Ovary (tissue), 9 donors: Measurements from ENCODE around the gene OLFML2A. TPM values are rescaled to one million over a fixed set of nuclear protein-coding genes. Genes with fewer than 3 reads are reported as not detected.

ENCODE experiments used
- DNase-seq, 5 donors: peaks; one replicate each; pipeline ENCODE4 v3.0.0-alpha.2; 2019 to 2020
- H3K27ac ChIP-seq, 2 donors: fragments of 200-600 bp; one replicate each; pipeline versions ENCODE4 v1.5.1 to v1.8.0; 2019 to 2022
- H3K27me3 ChIP-seq: fragments of 200-600 bp; one replicate; pipeline ENCODE4 v1.8.0; 2022
- H3K36me3 ChIP-seq: fragments of 200-600 bp; sonication (generic); one replicate; pipeline ENCODE4 v1.5.1; 2019
- H3K4me1 ChIP-seq: one replicate; pipeline ENCODE4 v1.8.1; 2013; ENCODE audit warnings: mild to moderate bottlenecking, moderate library complexity; ENCODE audit not compliant: insufficient read depth
- H3K4me3 ChIP-seq: fragments of 200-600 bp; sonication (generic); one replicate; pipeline ENCODE4 v1.5.1; 2017
- H3K9me3 ChIP-seq, 2 donors: fragments of 200-600 bp in 1 of 2; sonication (generic) in 1 of 2; one replicate each; pipeline versions ENCODE4 v1.5.1 to v1.8.1; 2013 to 2019; ENCODE audit warnings: mild to moderate bottlenecking in 1 of 2, moderate library complexity in 1 of 2
- EP300 ChIP-seq: sonication (generic); formaldehyde crosslinking; IDR thresholded peaks from one replicate; pipeline ENCODE4 v1.6.1; 2017; ENCODE audit warnings: antibody characterized with exemption
- POLR2A ChIP-seq: fragments of 450-650 bp; IDR thresholded peaks from one replicate; pipeline ENCODE4 v1.6.1; 2017; ENCODE audit warnings: antibody characterized with exemption, mild to moderate bottlenecking, moderate library complexity
- WGBS, 3 donors: extraction: QIAGEN DNeasy Blood & Tissue Kit in 1 of 3; methylation state at CpG; one replicate each; pipeline versions ENCODE4 v1.1.5 to v1.1.7; 2013 to 2017; 5-methylcytosine and 5-hydroxymethylcytosine counted together
- intact Hi-C, 4 donors: fragments of 100-400 bp; cut with DNase I; formaldehyde crosslinking; loops; one replicate each; pipeline versions ENCODE4 v1.11.0 to v1.15.1; 2022 to 2023
- polyA plus RNA-seq, 2 donors: library from polyadenylated mRNA; stranded (reverse); fragments of 200-250 nt in 1 of 2; fragments of 350-450 nt in 1 of 2; fragmentation: Illumina TruSeq in 1 of 2; extraction: RNeasy Lipid Tissue Mini Kit (QIAGEN cat#74804) in 1 of 2; gene quantifications; one replicate each; pipeline ENCODE4 v1.2.3, GENCODE V29; 2013 to 2014
- total RNA-seq, 7 donors: library from RNA; depleted of rRNA in 2 of 7; stranded (reverse); fragments of >200 nt in 2 of 7; fragmentation: NEBNext Ultra II Directional in 3 of 7; extraction: Animal tissue kit (Norgen Biotek cat#: 25700) in 3 of 7; gene quantifications; one replicate each; pipeline versions ENCODE4 v1.1.0 to v1.2.4, GENCODE V29; 2016 to 2023
- TF ChIP-seq, protein P1 (sequence below), 3 donors: fragments of 450-650 bp in 2 of 3; fragments of 200-600 bp in 1 of 3; IDR thresholded peaks; one replicate each; pipeline versions ENCODE4 v1.5.1 to v1.8.0; 2016 to 2022; ENCODE audit warnings: antibody characterized with exemption in 3 of 3, mild to moderate bottlenecking in 1 of 3
- donor health status: DM: no; HTN: no; CAD: no; lungs with moderate emphysema.
- donor health status: DM: no; HTN: no; CAD: no.
- donor health status: Bipolar disorder and iron deficiency.
- donor health status: DM: yes; HTN: yes; CAD: no.
- donor health status: DM: no; HTN: no; CAD: no.
- donor health status: DM: yes; HTN: yes; CAD: no.

OLFML2A gene
- total and polyA plus RNA-seq, 9 donors: 14.7 to 63.4 (median 31.0) TPM

- H3K4me1 ChIP-seq: peaks cover 11% of the 10 kb centered on the region
- peak in 1 of 5 donors; percentile 19 for DNase-seq
- no peaks in the 10 kb centered on the region for H3K9me3 ChIP-seq
- TF ChIP-seq, protein P1, sequence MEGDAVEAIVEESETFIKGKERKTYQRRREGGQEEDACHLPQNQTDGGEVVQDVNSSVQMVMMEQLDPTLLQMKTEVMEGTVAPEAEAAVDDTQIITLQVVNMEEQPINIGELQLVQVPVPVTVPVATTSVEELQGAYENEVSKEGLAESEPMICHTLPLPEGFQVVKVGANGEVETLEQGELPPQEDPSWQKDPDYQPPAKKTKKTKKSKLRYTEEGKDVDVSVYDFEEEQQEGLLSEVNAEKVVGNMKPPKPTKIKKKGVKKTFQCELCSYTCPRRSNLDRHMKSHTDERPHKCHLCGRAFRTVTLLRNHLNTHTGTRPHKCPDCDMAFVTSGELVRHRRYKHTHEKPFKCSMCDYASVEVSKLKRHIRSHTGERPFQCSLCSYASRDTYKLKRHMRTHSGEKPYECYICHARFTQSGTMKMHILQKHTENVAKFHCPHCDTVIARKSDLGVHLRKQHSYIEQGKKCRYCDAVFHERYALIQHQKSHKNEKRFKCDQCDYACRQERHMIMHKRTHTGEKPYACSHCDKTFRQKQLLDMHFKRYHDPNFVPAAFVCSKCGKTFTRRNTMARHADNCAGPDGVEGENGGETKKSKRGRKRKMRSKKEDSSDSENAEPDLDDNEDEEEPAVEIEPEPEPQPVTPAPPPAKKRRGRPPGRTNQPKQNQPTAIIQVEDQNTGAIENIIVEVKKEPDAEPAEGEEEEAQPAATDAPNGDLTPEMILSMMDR (IDR thresholded peaks at IDR 0.05): no peak
- no peak for TF ChIP-seq POLR2A
- TF ChIP-seq EP300: no peak
- no peaks in the 10 kb centered on the region for H3K27me3 ChIP-seq
- intact Hi-C loops: loop anchor here in 1 of 4 donors (1.0 to 10.0 kb wide), 2 partner anchors 77 to 368 kb away; partner anchors contain the start of genes SCAI and WDR38
- H3K36me3 ChIP-seq: no peaks in the 10 kb centered on the region
- 4 to 6% (median 4%) methylated on average over 12 of the region's 12 CpGs for WGBS, 3 donors
- peak overlapping the region; percentile 65 for H3K4me3 ChIP-seq
- peak overlapping the region in 1 of 2 donors; percentile 80 for H3K27ac ChIP-seq
These were observed 347 bp upstream of the OLFML2A start for GRCh38 chr9:124776618-124776953.

GRCh38 chr9:124778575-124779367 is 1.8 kb downstream of the OLFML2A start:
- Histone ChIP-seq H3K9me3 (no peaks in the 10 kb centered on the region), H3K27ac (peak overlapping the region in 1 of 2 donors; percentile 80), H3K36me3 (no peaks in the 10 kb centered on the region), H3K27me3 (no peaks in the 10 kb centered on the region), H3K4me1 (peaks cover 13% of the 10 kb centered on the region), H3K4me3 (peak overlapping the region; percentile 4)
- intact Hi-C loops: loop anchor here in 1 of 4 donors (10.0 kb wide), 1 partner anchor 366 kb away; the partner anchor contains the start of gene SCAI
- TF ChIP-seq, protein P1 (IDR thresholded peaks at IDR 0.05): no peak
- TF ChIP-seq EP300 (no peak), POLR2A (no peak)
- 57 to 67% (median 58%) methylated on average over 11 of the region's 11 CpGs for WGBS, 3 donors
- DNase-seq: peak in 1 of 5 donors; percentile 8

DNA sequence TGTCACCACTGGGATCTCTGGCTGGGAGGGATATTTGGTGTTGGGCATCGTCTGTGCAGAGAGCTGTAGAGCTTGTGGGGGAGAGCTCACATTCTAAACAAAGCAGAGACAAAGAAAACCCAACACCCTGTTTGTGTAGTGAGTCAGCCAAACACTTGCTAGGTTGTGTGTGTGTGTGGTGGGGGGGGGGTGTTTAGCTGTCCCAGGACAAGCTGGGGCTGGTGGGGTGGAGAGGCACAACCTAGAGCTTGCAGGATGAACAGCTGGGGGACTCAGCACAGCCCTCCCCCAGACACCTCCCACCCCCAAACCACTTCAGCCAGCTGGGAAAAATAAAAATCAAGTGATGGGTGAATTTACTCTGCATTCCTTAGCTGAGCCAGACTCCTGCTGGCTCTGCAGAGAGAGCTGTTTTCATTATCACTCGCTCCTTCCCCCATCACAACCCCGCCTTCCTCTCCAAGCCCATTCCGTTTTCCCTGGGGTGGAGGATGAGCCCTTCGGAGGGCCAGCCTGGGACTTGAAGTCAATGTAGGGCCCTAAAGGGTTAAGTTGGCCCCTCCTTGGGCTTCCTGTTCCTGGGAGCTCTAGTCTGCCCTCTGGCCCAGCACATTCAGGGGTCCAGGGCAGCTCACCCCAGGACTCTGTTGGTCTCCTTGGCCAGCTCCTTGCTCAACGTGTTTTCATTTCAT is 2.6 kb downstream of the OLFML2A start:
- Histone ChIP-seq H3K36me3 (no peaks in the 10 kb centered on the region), H3K9me3 (no peaks in the 10 kb centered on the region), H3K27me3 (no peaks in the 10 kb centered on the region), H3K27ac (peak overlapping the region; percentile 38 to 80), H3K4me3 (peak overlapping the region; percentile 7), H3K4me1 (peaks cover 13% of the 10 kb centered on the region)
- 4 to 11% (median 7%) methylated on average over 6 of the region's 6 CpGs for WGBS, 3 donors
- TF ChIP-seq, protein P1 (IDR thresholded peaks at IDR 0.05): no peak
- no peak for TF ChIP-seq POLR2A
- TF ChIP-seq EP300: no peak
- intact Hi-C loops: loop anchor here in 2 of 4 donors (5.0 to 10.0 kb wide), 2 partner anchors 58 to 365 kb away; partner anchors contain the start of gene SCAI (in 1 of the 2)
- peak; percentile 68 to 82 (median 75) for DNase-seq

DNA sequence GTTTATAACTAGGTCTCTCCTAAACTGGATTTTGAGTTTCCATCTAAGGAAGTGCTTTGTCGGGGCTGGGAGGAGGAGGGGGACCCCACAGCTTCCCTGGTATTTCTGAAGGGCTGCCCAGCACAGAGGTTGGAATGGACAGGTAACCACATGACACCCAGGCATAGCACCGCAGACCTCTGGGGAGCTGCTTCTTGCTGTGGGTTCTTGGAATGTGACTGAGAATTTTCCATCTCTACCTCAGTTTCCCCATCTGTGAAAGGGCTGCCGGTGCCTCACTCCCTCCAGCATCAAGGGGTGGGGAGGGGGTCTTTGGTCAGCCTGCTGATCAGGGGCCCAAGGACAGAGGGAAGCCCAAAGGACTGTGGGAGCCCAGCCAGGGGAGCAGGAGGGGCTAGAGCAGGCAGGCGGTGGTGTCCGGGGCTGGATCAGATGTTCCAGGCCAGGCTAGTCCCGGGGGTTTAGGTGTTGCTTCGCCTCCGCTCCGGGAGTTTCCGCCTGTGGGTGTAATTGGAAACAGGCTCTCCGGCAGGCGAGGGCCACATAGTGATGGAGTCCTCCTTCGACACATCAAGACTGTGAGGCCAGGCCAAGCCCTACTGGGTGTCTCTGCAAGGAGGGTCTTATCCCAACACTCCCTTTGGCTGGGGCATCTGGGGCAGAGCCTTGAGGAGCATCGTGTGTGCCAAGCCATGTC is 3.3 kb downstream of the OLFML2A start:
- H3K36me3 ChIP-seq: no peaks in the 10 kb centered on the region
- no peaks in the 10 kb centered on the region for H3K9me3 ChIP-seq
- 25 to 35% (median 26%) methylated on average over 12 to 14 of the region's 14 CpGs for WGBS, 3 donors
- H3K4me1 ChIP-seq: peaks cover 13% of the 10 kb centered on the region
- no peaks in the 10 kb centered on the region for H3K27me3 ChIP-seq
- TF ChIP-seq EP300: no peak
- TF ChIP-seq, protein P1 (IDR thresholded peaks at IDR 0.05): no peak
- TF ChIP-seq POLR2A: no peak
- peak in 4 of 5 donors; percentile 51 to 69 (median 58) for DNase-seq
- no peak overlapping the region for H3K4me3 ChIP-seq
- peak overlapping the region; percentile 38 to 80 for H3K27ac ChIP-seq
- intact Hi-C loops: loop anchor here in 1 of 4 donors (5.0 kb wide), 1 partner anchor 57 kb away; no protein-coding TSS in a partner anchor
